NB4 (cell line): ENCODE results near the gene ZFAND2B.

Source experiments
- DNase-seq: peaks from one replicate; pipeline ENCODE4 v3.0.0; 2010; ENCODE audit warnings: low read depth
- H3K4me3 ChIP-seq: one replicate; pipeline ENCODE4 v1.5.1; 2011; ENCODE audit warnings: mild to moderate bottlenecking, low read depth, low read length, moderate library complexity
- MYC ChIP-seq: IDR thresholded peaks from 2 replicates; pipeline ENCODE4 v1.6.1; 2011; ENCODE audit warnings: low read depth, low read length
- POLR2A ChIP-seq: IDR thresholded peaks from 2 replicates; pipeline ENCODE4 v1.6.1; 2011; ENCODE audit warnings: mild to moderate bottlenecking; ENCODE audit not compliant: insufficient read length; ENCODE audit errors: extremely low read depth
- TF ChIP-seq, protein P1 (sequence below): IDR thresholded peaks from one replicate; pipeline ENCODE4 v1.5.1; 2012; ENCODE audit warnings: low read depth, low read length
- TF ChIP-seq, protein P2 (sequence below): IDR thresholded peaks from 2 replicates; pipeline ENCODE4 v1.6.1; 2011; ENCODE audit warnings: low read depth, low read length

ZFAND2B gene

GRCh38 chr2:219206328-219207133, at the start of gene ZFAND2B:
ZFAND2B (plus strand) TSS chr2:219206782; CDS start chr2:219206988, 206 bp downstream.
- DNase-seq = peak; percentile 95
- peak within 1 kb of the TSS; percentile 75 for H3K4me3 ChIP-seq
- TF ChIP-seq MYC (peak; percentile 76), POLR2A (peak; percentile 97)
- TF ChIP-seq, protein P1, sequence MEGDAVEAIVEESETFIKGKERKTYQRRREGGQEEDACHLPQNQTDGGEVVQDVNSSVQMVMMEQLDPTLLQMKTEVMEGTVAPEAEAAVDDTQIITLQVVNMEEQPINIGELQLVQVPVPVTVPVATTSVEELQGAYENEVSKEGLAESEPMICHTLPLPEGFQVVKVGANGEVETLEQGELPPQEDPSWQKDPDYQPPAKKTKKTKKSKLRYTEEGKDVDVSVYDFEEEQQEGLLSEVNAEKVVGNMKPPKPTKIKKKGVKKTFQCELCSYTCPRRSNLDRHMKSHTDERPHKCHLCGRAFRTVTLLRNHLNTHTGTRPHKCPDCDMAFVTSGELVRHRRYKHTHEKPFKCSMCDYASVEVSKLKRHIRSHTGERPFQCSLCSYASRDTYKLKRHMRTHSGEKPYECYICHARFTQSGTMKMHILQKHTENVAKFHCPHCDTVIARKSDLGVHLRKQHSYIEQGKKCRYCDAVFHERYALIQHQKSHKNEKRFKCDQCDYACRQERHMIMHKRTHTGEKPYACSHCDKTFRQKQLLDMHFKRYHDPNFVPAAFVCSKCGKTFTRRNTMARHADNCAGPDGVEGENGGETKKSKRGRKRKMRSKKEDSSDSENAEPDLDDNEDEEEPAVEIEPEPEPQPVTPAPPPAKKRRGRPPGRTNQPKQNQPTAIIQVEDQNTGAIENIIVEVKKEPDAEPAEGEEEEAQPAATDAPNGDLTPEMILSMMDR = no peak
- TF ChIP-seq, protein P2, sequence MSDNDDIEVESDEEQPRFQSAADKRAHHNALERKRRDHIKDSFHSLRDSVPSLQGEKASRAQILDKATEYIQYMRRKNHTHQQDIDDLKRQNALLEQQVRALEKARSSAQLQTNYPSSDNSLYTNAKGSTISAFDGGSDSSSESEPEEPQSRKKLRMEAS = peak; percentile 52; the same call in 1 of the 2 replicates

DNA sequence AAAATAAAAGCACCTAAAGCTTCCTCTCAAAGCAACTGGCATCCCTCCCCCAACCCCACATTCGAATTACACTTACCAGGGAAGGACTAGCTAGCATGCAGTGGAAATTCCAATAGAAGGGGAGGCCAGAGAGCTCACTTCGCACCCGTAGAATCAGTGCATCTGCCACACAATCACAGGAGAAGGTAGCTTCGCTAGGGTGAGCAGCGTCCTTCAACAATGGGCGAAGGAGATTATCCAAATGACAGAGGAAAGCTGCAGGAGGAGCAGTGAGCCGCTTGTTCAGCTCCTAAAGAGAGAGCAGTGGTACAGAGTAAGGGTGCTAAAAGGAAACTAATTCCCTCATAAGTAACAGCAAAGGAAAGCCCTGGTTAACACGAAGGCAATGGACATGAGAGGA, 49.2 kb upstream of the ZFAND2B start:
- no peak for DNase-seq
- TF ChIP-seq, protein P2 = no peak
- no peak for TF ChIP-seq MYC
- TF ChIP-seq, protein P1 = no peak
- no peak for TF ChIP-seq POLR2A
- no peak overlapping the region for H3K4me3 ChIP-seq

- no peak for DNase-seq
- TF ChIP-seq, protein P2 = no peak
- TF ChIP-seq MYC (no peak), POLR2A (no peak)
- TF ChIP-seq, protein P1 = no peak
- H3K4me3 ChIP-seq = no peak overlapping the region
Observed at GRCh38 chr2:219158025-219158424, 48.6 kb upstream of the ZFAND2B start.

DNA sequence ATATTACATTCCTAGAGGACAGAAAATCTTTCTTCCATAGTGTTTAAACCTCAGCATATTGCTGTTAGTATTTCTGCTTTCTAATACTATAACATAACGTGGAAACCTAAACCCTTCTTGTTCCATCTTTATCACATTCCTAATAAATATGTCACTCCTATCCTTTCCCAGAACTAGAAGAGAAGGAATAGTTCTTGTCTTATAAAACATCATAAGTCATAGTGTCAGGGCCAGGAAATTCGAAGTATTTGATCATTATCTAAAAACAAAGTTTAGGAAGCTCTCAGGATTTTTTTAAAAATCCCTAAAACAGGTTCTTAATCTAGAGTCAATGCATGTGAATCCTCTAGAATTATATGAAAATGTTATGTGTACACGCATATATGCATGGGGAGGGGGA, 48.0 kb upstream of the ZFAND2B start:
- TF ChIP-seq MYC (no peak), POLR2A (no peak)
- TF ChIP-seq, protein P2 = no peak
- TF ChIP-seq, protein P1 = no peak
- DNase-seq = no peak
- no peak overlapping the region for H3K4me3 ChIP-seq

- DNase-seq = no peak
- TF ChIP-seq MYC (no peak), POLR2A (no peak)
- TF ChIP-seq, protein P2 = no peak
- TF ChIP-seq, protein P1 = no peak
- H3K4me3 ChIP-seq = peak overlapping the region; percentile 67
Observed at GRCh38 chr2:219159771-219160185, 46.8 kb upstream of the ZFAND2B start.
